Measurements from ENCODE around the gene HDAC9. TPM values are rescaled to one million over a fixed set of nuclear protein-coding genes. Genes with fewer than 3 reads are reported as not detected.

HDAC9 gene
- total RNA-seq, 2 donors from 2014 or later, result 1.5 to 4.0 TPM

GRCh38 chr7:18913106-18913505, 417.6 kb downstream of the HDAC9 start:
- TF ChIP-seq CTCF (conservative IDR thresholded peaks at IDR 0.05), result no peak
- Histone ChIP-seq H3K4me1 (ENCODE audit: control insufficient read depth, insufficient read depth, low read length) (no peaks in the 10 kb centered on the region), H3K36me3 (ENCODE audit: control insufficient read depth, insufficient read depth, low read length) (no peaks in the 10 kb centered on the region), H3K4me3 (ENCODE audit: low read length) (no peak overlapping the region), H3K9ac (ENCODE audit: extremely low read depth, low read length, poor library complexity, severe bottlenecking) (no peak overlapping the region), H3K27ac (ENCODE audit: low read depth, low read length) (no peak overlapping the region), H3K27me3 (ENCODE audit: control insufficient read depth, insufficient read depth, low read length, poor library complexity, severe bottlenecking) (no peaks in the 10 kb centered on the region), H3K9me3 (ENCODE audit: control insufficient read depth, low read length) (no peaks in the 10 kb centered on the region)
- Mint-ChIP-seq H3K27me3 (ENCODE audit: insufficient read depth) (no peaks in the 10 kb centered on the region), H3K4me1 (peaks cover 6% of the 10 kb centered on the region), H3K9me3 (no peaks in the 10 kb centered on the region), H3K36me3 (ENCODE audit: low read depth) (no peaks in the 10 kb centered on the region), H3K27ac (no peak overlapping the region), H3K4me3 (no peak overlapping the region)
- DNase-seq, result no peak
- WGBS, 2 experiments (ENCODE audit: insufficient coverage in 1 of 2, insufficient read length in 1 of 2), result 60 to 87% methylated on average over 1 to 4 of the region's 4 CpGs

- peaks cover 8% of the 10 kb centered on the region for H3K4me1 Mint-ChIP-seq
- H3K9ac ChIP-seq (ENCODE audit: extremely low read depth, low read length, poor library complexity, severe bottlenecking), result no peak overlapping the region
- H3K27me3 ChIP-seq (ENCODE audit: control insufficient read depth, insufficient read depth, low read length, poor library complexity, severe bottlenecking), result no peaks in the 10 kb centered on the region
- no peaks in the 10 kb centered on the region for H3K4me1 ChIP-seq (ENCODE audit: control insufficient read depth, insufficient read depth, low read length)
- H3K27me3 Mint-ChIP-seq (ENCODE audit: insufficient read depth), result no peaks in the 10 kb centered on the region
- 79 to 80% methylated on average over 3 of the region's 3 CpGs for WGBS, 2 experiments (ENCODE audit: insufficient coverage in 1 of 2, insufficient read length in 1 of 2)
- H3K4me3 Mint-ChIP-seq, result no peak overlapping the region
- no peak overlapping the region for H3K27ac Mint-ChIP-seq
- H3K27ac ChIP-seq (ENCODE audit: low read depth, low read length), result no peak overlapping the region
- H3K9me3 Mint-ChIP-seq, result peaks cover 10% of the 10 kb centered on the region
- no peak overlapping the region for H3K4me3 ChIP-seq (ENCODE audit: low read length)
- no peaks in the 10 kb centered on the region for H3K36me3 ChIP-seq (ENCODE audit: control insufficient read depth, insufficient read depth, low read length)
- no peak for TF ChIP-seq CTCF (conservative IDR thresholded peaks at IDR 0.05)
- H3K36me3 Mint-ChIP-seq (ENCODE audit: low read depth), result peaks cover 3% of the 10 kb centered on the region
- no peak for DNase-seq
- peaks cover 14% of the 10 kb centered on the region for H3K9me3 ChIP-seq (ENCODE audit: control insufficient read depth, low read length)
Observed at GRCh38 chr7:18916826-18917225, 421.3 kb downstream of the HDAC9 start.

GRCh38 chr7:18927134-18927533, 431.6 kb downstream of the HDAC9 start:
- 80 to 100% methylated on average over 1 to 2 of the region's 2 CpGs for WGBS, 2 experiments (ENCODE audit: insufficient coverage in 1 of 2, insufficient read length in 1 of 2)
- Histone ChIP-seq H3K9me3 (ENCODE audit: control insufficient read depth, low read length) (no peaks in the 10 kb centered on the region), H3K27me3 (ENCODE audit: control insufficient read depth, insufficient read depth, low read length, poor library complexity, severe bottlenecking) (no peaks in the 10 kb centered on the region), H3K4me1 (ENCODE audit: control insufficient read depth, insufficient read depth, low read length) (no peaks in the 10 kb centered on the region), H3K36me3 (ENCODE audit: control insufficient read depth, insufficient read depth, low read length) (no peaks in the 10 kb centered on the region), H3K4me3 (ENCODE audit: low read length) (no peak overlapping the region), H3K27ac (ENCODE audit: low read depth, low read length) (no peak overlapping the region), H3K9ac (ENCODE audit: extremely low read depth, low read length, poor library complexity, severe bottlenecking) (no peak overlapping the region)
- no peak for DNase-seq
- no peaks in the 10 kb centered on the region for H3K36me3 Mint-ChIP-seq (ENCODE audit: low read depth)
- H3K27ac Mint-ChIP-seq, result no peak overlapping the region
- H3K27me3 Mint-ChIP-seq (ENCODE audit: insufficient read depth), result no peaks in the 10 kb centered on the region
- no peaks in the 10 kb centered on the region for H3K4me1 Mint-ChIP-seq
- TF ChIP-seq CTCF (conservative IDR thresholded peaks at IDR 0.05), result no peak
- no peaks in the 10 kb centered on the region for H3K9me3 Mint-ChIP-seq
- no peak overlapping the region for H3K4me3 Mint-ChIP-seq
